SK-N-MC (cell line): ENCODE measurements around the gene PAK1IP1.

ENCODE experiments used
- EZH2 ChIP-seq: fragments of 200-600 bp; sonication (generic); IDR thresholded peaks from one replicate; pipeline ENCODE4 v1.6.1; 2017; ENCODE audit warnings: antibody characterized with exemption
- FOXP2 ChIP-seq: optimal IDR thresholded peaks from 2 replicates; pipeline ENCODE3; 2011; ENCODE audit warnings: mild to moderate bottlenecking, moderate library complexity; ENCODE audit not compliant: insufficient read depth; ENCODE audit errors: extremely low read length, control extremely low read depth
- POLR2AphosphoS5 ChIP-seq: IDR thresholded peaks from 2 replicates; pipeline ENCODE4 v1.6.1; 2012; ENCODE audit warnings: mild to moderate bottlenecking, low read depth, low read length, borderline replicate concordance

DNA sequence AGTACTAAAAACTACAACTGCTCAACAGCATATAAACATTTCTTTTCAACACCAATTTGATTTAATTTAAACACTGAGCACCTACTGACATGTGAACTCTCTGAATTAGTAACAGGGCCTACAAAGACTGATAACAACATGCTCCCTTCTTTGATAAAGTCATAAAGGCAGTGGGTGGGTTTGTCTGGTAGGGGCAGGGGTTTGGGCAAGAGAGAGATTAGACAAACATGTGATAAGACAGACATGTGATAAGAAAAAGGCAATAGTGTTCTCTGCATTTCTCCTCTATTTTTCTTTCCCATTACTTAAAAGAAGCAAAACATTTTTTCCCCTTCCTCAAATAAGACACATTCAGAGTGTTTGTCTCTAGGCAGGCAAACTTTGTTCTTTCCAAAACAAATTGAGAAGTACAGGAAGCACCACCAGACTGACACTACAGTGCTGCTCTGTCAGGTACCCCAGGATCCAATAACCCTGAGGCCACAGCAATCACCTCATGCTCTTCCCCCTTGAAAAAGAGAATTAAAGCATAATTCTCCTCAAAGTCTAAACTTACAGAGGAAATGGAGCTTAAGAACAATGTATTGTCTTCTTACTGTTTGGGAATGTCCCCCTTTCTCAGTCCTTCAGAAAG lies 12.3 kb upstream of the PAK1IP1 start:
- TF ChIP-seq POLR2AphosphoS5 (no peak), EZH2 (no peak), FOXP2 (no peak)
